GM10248 (cell line): ENCODE results near the gene MAJIN.

Source experiments
- CTCF ChIA-PET: fragments of 300-600 bp; sonication (Branson Sonifier 250); formaldehyde crosslinking; extraction: SDS; loops from one replicate; lab custom pipeline; 2021; ENCODE audit warnings: antibody characterized with exemption; lab: Yijun Ruan, JAX
- POLR2A ChIA-PET: fragments of 350-650 bp; sonication (Branson Sonifier 250); formaldehyde crosslinking; extraction: SDS; loops from one replicate; lab custom pipeline; 2020; ENCODE audit warnings: antibody characterized with exemption; lab: Yijun Ruan, JAX
- DNase-seq: peaks from one replicate; pipeline ENCODE4 v3.0.0; 2012; ENCODE audit errors: extremely low spot score
- TF ChIP-seq, protein P1 (sequence below): IDR thresholded peaks from 2 replicates; pipeline ENCODE4 v1.5.1; 2012; ENCODE audit warnings: mild to moderate bottlenecking, low read depth; ENCODE audit errors: extremely low read depth, missing control alignments, control extremely low read depth

The MAJIN gene

DNA sequence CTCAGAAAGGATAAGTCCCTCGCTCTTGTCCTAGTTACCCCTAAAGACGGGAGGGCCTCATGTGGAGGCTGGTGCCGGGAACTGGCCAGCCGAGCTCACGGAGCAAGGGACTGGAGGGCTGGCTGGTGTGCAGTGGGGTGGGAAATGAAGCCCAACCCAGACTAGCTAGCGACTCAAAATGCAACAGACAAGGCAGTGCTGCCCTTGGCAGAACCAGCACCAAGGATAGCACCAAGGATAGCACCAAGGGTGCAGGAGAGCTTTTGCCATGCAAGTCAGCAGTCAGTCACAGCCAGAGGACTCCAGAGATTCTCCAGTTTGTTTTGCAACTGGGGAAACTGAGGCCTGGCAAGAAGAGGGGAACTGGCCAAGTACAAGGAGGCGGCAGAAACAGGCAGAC, 31.4 kb upstream of the MAJIN start:
- TF ChIP-seq, protein P1, sequence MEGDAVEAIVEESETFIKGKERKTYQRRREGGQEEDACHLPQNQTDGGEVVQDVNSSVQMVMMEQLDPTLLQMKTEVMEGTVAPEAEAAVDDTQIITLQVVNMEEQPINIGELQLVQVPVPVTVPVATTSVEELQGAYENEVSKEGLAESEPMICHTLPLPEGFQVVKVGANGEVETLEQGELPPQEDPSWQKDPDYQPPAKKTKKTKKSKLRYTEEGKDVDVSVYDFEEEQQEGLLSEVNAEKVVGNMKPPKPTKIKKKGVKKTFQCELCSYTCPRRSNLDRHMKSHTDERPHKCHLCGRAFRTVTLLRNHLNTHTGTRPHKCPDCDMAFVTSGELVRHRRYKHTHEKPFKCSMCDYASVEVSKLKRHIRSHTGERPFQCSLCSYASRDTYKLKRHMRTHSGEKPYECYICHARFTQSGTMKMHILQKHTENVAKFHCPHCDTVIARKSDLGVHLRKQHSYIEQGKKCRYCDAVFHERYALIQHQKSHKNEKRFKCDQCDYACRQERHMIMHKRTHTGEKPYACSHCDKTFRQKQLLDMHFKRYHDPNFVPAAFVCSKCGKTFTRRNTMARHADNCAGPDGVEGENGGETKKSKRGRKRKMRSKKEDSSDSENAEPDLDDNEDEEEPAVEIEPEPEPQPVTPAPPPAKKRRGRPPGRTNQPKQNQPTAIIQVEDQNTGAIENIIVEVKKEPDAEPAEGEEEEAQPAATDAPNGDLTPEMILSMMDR: no peak
- no peak for DNase-seq
- ChIA-PET POLR2A (no interaction called here), CTCF (interaction anchor here (1.3 to 3.0 kb wide), 2 partner anchors 11 to 114 kb away, joined by 4 to 18 read pairs; partner anchors contain the start of genes ARL2 and ZNHIT2)

DNA sequence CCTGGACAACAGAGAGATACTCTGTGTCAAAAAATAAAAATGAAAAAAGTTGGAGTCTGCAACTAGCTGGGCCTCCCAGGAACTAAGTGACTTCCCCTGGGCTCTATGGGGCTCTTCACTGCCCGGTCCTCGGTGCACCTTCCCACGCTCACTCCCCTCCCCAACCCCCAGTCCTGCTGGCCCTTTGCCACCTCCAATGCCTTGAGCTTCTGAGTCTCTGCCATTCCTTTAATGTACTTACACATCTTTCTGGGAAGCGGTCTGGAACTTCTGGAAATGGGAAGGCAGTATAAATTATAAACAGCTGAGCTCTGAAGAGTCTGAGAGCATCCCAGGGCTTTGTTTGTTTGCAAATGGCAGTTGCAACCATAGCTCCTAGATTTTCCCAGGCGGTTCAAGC, 30.8 kb upstream of the MAJIN start:
- ChIA-PET CTCF (interaction anchor here (1.3 to 3.0 kb wide), 3 partner anchors 11 to 114 kb away, joined by 3 to 18 read pairs (median 4); partner anchors contain the start of genes ARL2 and ZNHIT2), POLR2A (no interaction called here)
- TF ChIP-seq, protein P1: no peak
- DNase-seq: no peak

DNA sequence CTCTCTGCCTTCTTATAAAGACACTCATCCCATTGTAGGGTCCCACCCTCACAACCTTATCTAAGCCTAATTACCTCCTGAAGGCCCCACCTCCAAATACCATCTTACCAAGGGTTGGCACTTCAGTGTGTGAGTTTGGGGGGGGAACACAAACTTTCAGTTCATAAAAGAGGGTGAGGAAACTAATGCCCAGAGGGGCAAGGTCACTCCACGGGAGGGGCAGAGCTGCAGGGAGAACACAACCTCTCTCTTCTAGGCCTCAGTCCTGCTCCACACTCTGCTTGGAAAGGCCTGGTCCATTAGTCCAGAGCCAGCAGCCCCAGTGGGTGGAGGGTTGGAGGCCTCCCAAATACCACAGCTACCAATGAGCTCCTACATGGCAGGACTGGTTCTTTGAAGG, 27.6 kb upstream of the MAJIN start:
- no peak for DNase-seq
- POLR2A ChIA-PET: no interaction called here
- TF ChIP-seq, protein P1: no peak
- CTCF ChIA-PET: interaction anchor here (1.0 to 6.2 kb wide), 4 partner anchors 13 to 250 kb away, joined by 3 to 34 read pairs (median 3); partner anchors contain the start of gene ARL2

DNA sequence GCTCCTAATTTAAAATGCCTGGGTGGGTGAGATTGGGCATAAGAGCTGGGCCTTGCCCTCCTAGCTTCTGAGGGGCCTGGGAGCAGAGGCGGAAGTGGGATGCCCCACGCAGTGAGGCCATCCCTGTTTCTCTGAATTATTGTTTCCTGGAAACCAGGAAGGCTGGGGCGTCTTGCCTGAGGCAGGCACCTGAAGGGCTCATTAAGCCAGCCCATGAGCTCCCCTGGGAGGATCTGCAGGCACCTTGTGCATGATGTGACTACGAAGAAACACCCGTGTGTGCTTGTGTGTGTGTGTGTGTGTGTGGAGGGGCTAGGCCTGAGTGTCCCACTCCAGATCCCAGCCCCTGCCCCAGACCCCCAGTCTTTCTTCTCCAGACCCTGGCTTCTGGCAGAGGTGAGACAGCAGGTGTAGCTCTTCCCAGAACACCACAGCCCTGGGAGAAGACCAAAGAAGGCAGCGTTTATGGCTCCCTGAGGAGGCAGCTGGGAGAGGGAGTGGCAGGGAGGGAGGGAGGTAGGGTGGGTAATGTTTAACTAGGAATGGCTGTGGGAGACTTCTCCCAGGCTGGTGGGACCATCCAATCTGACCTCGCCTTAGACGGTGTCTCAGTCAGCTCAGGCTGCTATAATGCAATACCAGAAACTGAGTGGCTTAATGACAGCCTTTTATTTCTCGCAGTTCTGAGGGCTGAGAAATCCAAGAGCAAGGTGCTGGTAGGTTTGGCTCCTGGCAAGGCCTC, 27.0 kb upstream of the MAJIN start:
- POLR2A ChIA-PET: no interaction called here
- CTCF ChIA-PET: interaction anchor here (1.0 to 6.2 kb wide), 5 partner anchors 14 to 251 kb away, joined by 3 to 34 read pairs (median 4); partner anchors contain the start of genes ARL2 and CDC42BPG
- DNase-seq: no peak
- TF ChIP-seq, protein P1: no peak

DNA sequence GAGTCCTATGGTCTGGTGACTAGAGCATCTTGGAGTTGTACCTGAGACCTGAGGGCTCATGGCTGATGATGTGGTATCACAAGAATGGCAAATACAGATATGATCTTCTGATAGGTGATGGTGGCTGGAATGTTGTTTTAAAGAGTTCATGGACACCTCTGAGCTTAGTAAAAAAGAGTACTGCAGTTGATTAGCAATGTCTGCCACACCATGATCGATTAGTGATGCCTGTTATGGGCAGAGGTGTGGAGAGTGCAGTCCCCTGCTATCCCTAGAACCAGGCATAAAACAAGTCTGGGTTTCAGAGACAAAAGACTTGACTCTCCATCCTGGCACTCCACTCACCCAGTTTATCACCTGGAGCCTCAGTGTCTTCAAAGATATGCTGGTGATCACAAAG, 26.2 kb upstream of the MAJIN start:
- DNase-seq: no peak
- TF ChIP-seq, protein P1: no peak
- POLR2A ChIA-PET: no interaction called here
- CTCF ChIA-PET: interaction anchor here (1.0 to 6.2 kb wide), 7 partner anchors 15 to 154 kb away, joined by 3 to 34 read pairs (median 7); partner anchors contain the start of genes ARL2 and CDC42BPG

DNA sequence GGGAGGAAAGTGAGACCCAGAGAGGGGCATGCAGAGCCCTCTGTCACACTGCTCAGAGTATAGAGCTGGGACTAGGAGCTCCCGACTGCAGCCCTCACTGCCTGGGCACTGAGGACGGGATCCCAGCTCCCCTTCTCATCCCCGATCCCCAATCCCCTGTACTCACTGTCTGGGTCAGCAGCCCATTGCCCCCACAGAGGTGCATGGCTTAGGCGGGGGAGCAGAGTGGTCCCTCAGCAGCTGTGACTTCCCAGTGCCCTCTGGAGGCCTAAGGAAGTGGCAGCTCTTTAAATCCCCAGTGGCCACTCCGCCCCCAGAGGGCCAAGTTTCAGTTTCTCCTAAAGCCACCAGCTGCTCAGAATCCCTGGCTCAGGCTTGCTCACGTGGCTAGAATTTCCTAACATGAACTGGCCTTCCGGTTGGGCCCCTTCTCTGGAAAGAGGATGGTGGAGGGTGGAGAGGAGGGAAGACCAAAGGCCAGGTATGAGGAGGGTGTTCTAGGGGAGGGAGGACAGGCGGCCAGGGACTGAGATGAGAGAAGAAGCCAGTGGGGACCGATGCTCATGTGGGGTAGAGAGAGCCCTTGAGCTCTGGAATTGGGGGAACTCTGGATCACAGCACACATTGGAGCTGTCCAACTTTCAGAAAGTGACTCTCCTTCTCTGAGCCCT, 24.9 kb upstream of the MAJIN start, which contains the start of gene BATF2:
Gene BATF2 (minus strand): TSS at position 262 of the 671 bp plus-strand sequence. CDS start 57 bp downstream, at position 205.
- DNase-seq: peak; percentile 62
- ChIA-PET POLR2A (interaction anchor here (0.5 kb wide), 1 partner anchor 292 kb away, joined by 3 read pairs; no protein-coding TSS in a partner anchor), CTCF (interaction anchor here (0.6 to 6.2 kb wide), 15 partner anchors 9 to 229 kb away, joined by 3 to 34 read pairs (median 3); partner anchors contain the start of gene ARL2)
- TF ChIP-seq, protein P1: peak; percentile 29
